ENCODE results near the gene MZT2A.
"Not testable (repeated sequence)": the region's sequence is repeated elsewhere in the genome, so short reads cannot be mapped to it uniquely, and the experiment has no call there.

Gene MZT2A

GRCh38 chr2:131447981-131448380 is 44.2 kb downstream of the MZT2A start:
- not testable (repeated sequence) for H3K9me3 ChIP-seq (ENCODE audit: control insufficient read depth, low read length); H3K4me3 ChIP-seq (ENCODE audit: insufficient read depth, low read depth, low read length); H3K36me3 ChIP-seq (ENCODE audit: control insufficient read depth, insufficient read depth, low read length); H3K4me1 ChIP-seq (ENCODE audit: control insufficient read depth, insufficient read depth, low read length); H3K27me3 ChIP-seq (ENCODE audit: control insufficient read depth, insufficient read depth, low read length, poor library complexity, severe bottlenecking); H3K27ac ChIP-seq (ENCODE audit: insufficient read depth, low read depth, low read length, poor library complexity, severe bottlenecking)
- 97 to 98% methylated on average over 7 to 8 of the region's 9 CpGs for WGBS, 2 experiments

GRCh38 chr2:131445896-131446295 is 46.3 kb downstream of the MZT2A start:
- H3K4me1 ChIP-seq (ENCODE audit: control insufficient read depth, insufficient read depth, low read length) = no peaks in the 10 kb centered on the region
- no peak overlapping the region for H3K27ac ChIP-seq (ENCODE audit: insufficient read depth, low read depth, low read length, poor library complexity, severe bottlenecking)
- H3K27me3 ChIP-seq (ENCODE audit: control insufficient read depth, insufficient read depth, low read length, poor library complexity, severe bottlenecking) = no peaks in the 10 kb centered on the region
- H3K4me3 ChIP-seq (ENCODE audit: insufficient read depth, low read depth, low read length) = no peak overlapping the region
- 95% methylated on average over 19 of the region's 19 CpGs for WGBS, 2 experiments
- no peaks in the 10 kb centered on the region for H3K36me3 ChIP-seq (ENCODE audit: control insufficient read depth, insufficient read depth, low read length)
- H3K9me3 ChIP-seq (ENCODE audit: control insufficient read depth, low read length) = no peaks in the 10 kb centered on the region

DNA sequence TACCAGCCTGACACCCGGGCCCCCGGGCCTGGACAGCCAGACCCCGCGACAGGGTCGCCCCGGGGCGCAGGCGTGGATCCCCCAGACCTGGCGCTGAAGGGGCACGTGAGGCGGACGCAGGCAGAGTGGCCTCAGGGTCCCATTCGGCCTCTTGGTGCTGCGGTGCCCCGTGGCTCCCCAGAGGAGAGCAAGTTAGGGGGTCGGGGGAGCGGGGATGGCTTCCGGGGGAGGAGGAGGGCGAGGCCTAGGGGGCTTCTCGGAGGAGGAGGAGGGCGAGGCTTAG is 46.7 kb downstream of the MZT2A start:
- not testable (repeated sequence) for H3K4me3 ChIP-seq (ENCODE audit: insufficient read depth, low read depth, low read length); H3K4me1 ChIP-seq (ENCODE audit: control insufficient read depth, insufficient read depth, low read length); H3K36me3 ChIP-seq (ENCODE audit: control insufficient read depth, insufficient read depth, low read length); H3K27me3 ChIP-seq (ENCODE audit: control insufficient read depth, insufficient read depth, low read length, poor library complexity, severe bottlenecking); H3K9me3 ChIP-seq (ENCODE audit: control insufficient read depth, low read length); H3K27ac ChIP-seq (ENCODE audit: insufficient read depth, low read depth, low read length, poor library complexity, severe bottlenecking)
- 94 to 97% methylated on average over 19 to 20 of the region's 21 CpGs for WGBS, 2 experiments

DNA sequence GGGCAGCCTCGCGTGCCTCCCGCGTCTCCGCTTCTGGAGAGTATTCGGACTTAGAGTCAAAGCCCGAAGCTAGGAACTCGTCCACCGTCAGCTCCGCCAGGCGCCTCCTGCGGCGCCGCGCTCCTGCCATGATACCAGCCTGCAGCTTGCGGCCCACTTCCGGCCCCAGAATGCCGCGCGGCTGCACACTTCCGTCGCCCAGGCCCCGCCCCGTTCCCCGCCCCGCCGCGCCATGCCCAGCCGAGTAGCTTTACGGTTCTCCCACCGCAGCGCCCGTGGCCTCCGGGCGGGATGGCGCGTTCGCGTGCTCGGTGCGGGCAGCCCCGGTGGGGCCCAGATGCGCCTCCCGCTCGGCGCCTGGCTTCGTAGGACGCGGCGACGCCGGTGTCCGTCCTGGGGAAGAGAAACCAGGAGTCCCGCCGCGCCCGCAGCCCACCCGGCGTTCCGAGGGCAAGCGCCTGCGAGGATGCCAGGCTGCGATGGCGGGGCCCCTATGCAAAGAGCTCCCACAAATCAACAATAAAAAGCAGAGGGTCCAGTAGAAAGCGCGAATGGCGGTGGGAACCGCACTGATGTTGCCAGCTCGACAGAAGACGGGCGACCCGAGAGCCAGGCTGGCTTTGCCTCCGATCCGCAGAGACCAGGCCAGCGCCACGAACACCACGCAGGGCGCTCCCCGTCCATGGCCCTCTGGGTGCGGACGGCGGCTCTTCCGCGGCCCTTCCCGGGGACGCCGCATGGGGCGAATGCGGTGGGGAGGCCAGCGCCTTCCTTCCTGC is 47.3 kb downstream of the MZT2A start:
- H3K36me3 ChIP-seq (ENCODE audit: control insufficient read depth, insufficient read depth, low read length); H3K27me3 ChIP-seq (ENCODE audit: control insufficient read depth, insufficient read depth, low read length, poor library complexity, severe bottlenecking); H3K4me3 ChIP-seq (ENCODE audit: insufficient read depth, low read depth, low read length); H3K27ac ChIP-seq (ENCODE audit: insufficient read depth, low read depth, low read length, poor library complexity, severe bottlenecking); H3K9me3 ChIP-seq (ENCODE audit: control insufficient read depth, low read length); H3K4me1 ChIP-seq (ENCODE audit: control insufficient read depth, insufficient read depth, low read length): not testable (repeated sequence)
- WGBS, 2 experiments = 94% methylated on average over 90 of the region's 90 CpGs

DNA sequence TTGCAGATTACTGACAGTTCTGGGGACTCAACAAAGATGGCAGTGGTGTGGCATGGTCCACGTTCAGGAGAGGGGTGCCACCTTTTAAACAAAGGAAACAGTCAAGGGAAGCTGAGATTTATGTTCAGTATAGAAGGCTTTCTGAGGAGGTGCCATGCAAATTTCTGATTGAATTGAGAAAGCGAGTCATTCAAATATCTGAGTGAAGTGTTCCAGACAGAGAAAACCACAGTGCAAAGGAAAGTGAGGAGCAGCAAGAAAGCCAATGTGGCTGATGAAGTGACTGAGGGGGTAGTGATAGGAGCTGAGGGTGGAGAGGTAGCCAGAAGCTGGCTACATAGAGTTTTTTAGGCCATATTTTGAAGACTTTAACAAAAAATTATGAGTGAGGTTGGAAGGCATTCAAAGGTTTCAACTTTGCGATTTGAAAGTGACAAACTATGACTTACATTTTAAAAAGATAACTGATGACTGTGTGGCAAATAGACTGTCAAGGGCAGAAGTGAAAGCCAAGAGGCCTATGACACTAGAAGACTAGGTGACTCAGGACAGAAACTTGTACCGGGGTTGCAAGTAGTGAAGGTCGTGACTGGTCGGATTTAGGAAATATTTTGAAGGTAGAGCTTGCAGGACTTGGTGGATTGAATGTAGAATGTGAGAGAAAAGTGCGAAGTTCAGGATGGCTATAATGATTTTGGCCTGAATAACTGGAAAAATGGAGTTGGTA is 51.3 kb downstream of the MZT2A start:
- not testable (repeated sequence) for H3K27me3 ChIP-seq (ENCODE audit: control insufficient read depth, insufficient read depth, low read length, poor library complexity, severe bottlenecking); H3K27ac ChIP-seq (ENCODE audit: insufficient read depth, low read depth, low read length, poor library complexity, severe bottlenecking); H3K9me3 ChIP-seq (ENCODE audit: control insufficient read depth, low read length); H3K36me3 ChIP-seq (ENCODE audit: control insufficient read depth, insufficient read depth, low read length); H3K4me3 ChIP-seq (ENCODE audit: insufficient read depth, low read depth, low read length); H3K4me1 ChIP-seq (ENCODE audit: control insufficient read depth, insufficient read depth, low read length)
- WGBS, 2 experiments = 95 to 96% methylated on average over 7 of the region's 7 CpGs
